Activated B cell treated with CpG ODN at 0.5 μM for 24 hours (primary cell): ENCODE results near the gene S100A10. TPM values are rescaled to one million over a fixed set of nuclear protein-coding genes. Genes with fewer than 3 reads are reported as not detected.

ENCODE experiments used
- ATAC-seq: fragments of 200-7000 bp; cut with Tn5 transposase; one replicate; pipeline ENCODE4 v1.10.0; 2021; ENCODE audit warnings: low read depth, mild to moderate bottlenecking, moderate library complexity
- CTCF ChIA-PET: fragments of 350-600 bp; sonication (Branson Sonifier 250); formaldehyde crosslinking; loops from one replicate; lab custom pipeline; 2021; ENCODE audit warnings: antibody characterized with exemption; lab: Charles Lee
- POLR2A ChIA-PET: fragments of 350-600 bp; sonication (Branson Sonifier 250); formaldehyde crosslinking; loops from one replicate; lab custom pipeline; 2021; ENCODE audit warnings: antibody characterized with exemption; lab: Charles Lee
- DNase-seq: peaks from one replicate; pipeline ENCODE4 v3.0.0; 2022
- H3K27ac Mint-ChIP-seq: one replicate; pipeline ENCODE4 v1.8.0; 2020; ENCODE audit warnings: mixed read lengths
- H3K27me3 Mint-ChIP-seq: one replicate; pipeline ENCODE4 v1.8.0; 2021; ENCODE audit warnings: mixed read lengths
- H3K36me3 Mint-ChIP-seq: one replicate; pipeline ENCODE4 v1.8.0; 2021; ENCODE audit warnings: low read depth, mixed read lengths
- H3K4me1 Mint-ChIP-seq: one replicate; pipeline ENCODE4 v1.8.0; 2021; ENCODE audit warnings: mixed read lengths
- H3K4me3 Mint-ChIP-seq: one replicate; pipeline ENCODE4 v1.8.0; 2020; ENCODE audit warnings: mild to moderate bottlenecking, mixed read lengths
- H3K9me3 Mint-ChIP-seq: one replicate; pipeline ENCODE4 v1.8.0; 2020; ENCODE audit warnings: mixed read lengths
- CTCF ChIP-seq: fragments of 200-600 bp; IDR thresholded peaks from one replicate; pipeline ENCODE4 v1.8.0; 2022; ENCODE audit warnings: antibody characterized with exemption, mild to moderate bottlenecking
- intact Hi-C: fragments of 100-400 bp; cut with micrococcal nuclease; formaldehyde crosslinking; loops from one replicate; pipeline ENCODE4 v1.15.1; 2024
- total RNA-seq: library from RNA; stranded (reverse); gene quantifications from 2 replicates; pipeline ENCODE4 v1.2.3, GENCODE V29; 2022

S100A10 gene
- total RNA-seq, 1 donor from 2014 or later: 62.7 TPM

GRCh38 chr1:151934048-151934493, 59.6 kb downstream of the S100A10 start:
- no peak for DNase-seq
- POLR2A ChIA-PET: interaction anchor here (1.0 kb wide), 1 partner anchor 67 kb away, joined by 4 read pairs; no protein-coding TSS in a partner anchor
- intact Hi-C loops: loop anchor here (1.0 kb wide), 5 partner anchors 13 to 251 kb away; partner anchors contain the start of gene S100A10
- Mint-ChIP-seq H3K4me1 (peaks cover 2% of the 10 kb centered on the region), H3K27ac (no peak overlapping the region), H3K9me3 (no peaks in the 10 kb centered on the region), H3K27me3 (peaks cover 11% of the 10 kb centered on the region), H3K4me3 (no peak overlapping the region), H3K36me3 (no peaks in the 10 kb centered on the region)
- ATAC-seq: peak; percentile 90
- CTCF ChIA-PET: interaction anchor here (0.6 to 9.4 kb wide), 14 partner anchors 10 to 101 kb away, joined by 3 to 147 read pairs (median 6); partner anchors contain the start of gene THEM4
- peak; percentile 86 for TF ChIP-seq CTCF

Other genes starting within 250 kb of the S100A10 start
- 96.2 and 105 TPM in 2 replicates for gene MRPL9, start 230.4 kb downstream of the S100A10 start, total RNA-seq
- 15.1 and 15.6 TPM in 2 replicates for gene TDRKH, start 203.4 kb downstream of the S100A10 start, total RNA-seq
- gene LINGO4, start 188.4 kb downstream of the S100A10 start, total RNA-seq: not detected in 2 replicates
- gene RORC, start 162.1 kb downstream of the S100A10 start, total RNA-seq: 0.09 TPM in 1 of 2 replicates, not detected in the other
- 0.15 TPM in 1 of 2 replicates, not detected in the other for gene C2CD4D, start 154.0 kb downstream of the S100A10 start, total RNA-seq
- not detected in 2 replicates for gene THEM5, start 140.1 kb downstream of the S100A10 start, total RNA-seq
- gene THEM4, start 84.3 kb downstream of the S100A10 start, total RNA-seq: 20.4 and 22.8 TPM in 2 replicates
- gene S100A11, start 43.1 kb upstream of the S100A10 start, total RNA-seq: 65.6 and 71.2 TPM in 2 replicates
- not detected in 2 replicates for gene TCHHL1, start 95.2 kb upstream of the S100A10 start, total RNA-seq
- gene TCHH, start 121.6 kb upstream of the S100A10 start, total RNA-seq: not detected in 2 replicates
- not detected in 2 replicates for gene RPTN, start 165.4 kb upstream of the S100A10 start, total RNA-seq
- not detected in 2 replicates for gene HRNR, start 230.3 kb upstream of the S100A10 start, total RNA-seq